GM08714 (cell line): ENCODE measurements around the gene G6PC2.

ENCODE experiments used
- H3K4me3 ChIP-seq: fragments of 200-500 bp; sonication (Bioruptor generic); 2 replicates; pipeline ENCODE4 v1.5.1; 2014; ENCODE audit warnings: mild to moderate bottlenecking, low read length, inconsistent platforms
- ZNF274 ChIP-seq: IDR thresholded peaks from 2 replicates; pipeline ENCODE4 v1.6.1; 2012; ENCODE audit warnings: mild to moderate bottlenecking, low read depth, low read length

The G6PC2 gene

DNA sequence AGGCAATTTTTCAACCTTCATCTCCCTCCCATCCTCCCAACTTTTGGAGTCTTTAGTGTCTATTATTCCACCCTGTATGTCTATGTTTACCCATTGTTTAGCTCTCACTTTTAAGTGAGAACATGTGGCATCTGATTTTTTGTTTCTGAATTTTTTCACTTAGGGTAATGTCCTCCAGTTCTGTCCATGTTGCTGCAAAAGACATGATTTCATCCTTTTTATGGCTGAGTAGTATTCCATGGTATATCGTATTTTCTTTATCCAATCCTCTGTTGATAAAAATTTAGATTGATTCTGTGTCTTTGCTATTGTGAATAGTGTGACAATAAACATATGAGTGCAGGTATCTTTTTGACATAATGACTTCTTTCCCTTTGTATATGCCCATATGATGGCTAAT, 48.2 kb downstream of the G6PC2 start:
- H3K4me3 ChIP-seq: no peak overlapping the region
- no peak for TF ChIP-seq ZNF274

DNA sequence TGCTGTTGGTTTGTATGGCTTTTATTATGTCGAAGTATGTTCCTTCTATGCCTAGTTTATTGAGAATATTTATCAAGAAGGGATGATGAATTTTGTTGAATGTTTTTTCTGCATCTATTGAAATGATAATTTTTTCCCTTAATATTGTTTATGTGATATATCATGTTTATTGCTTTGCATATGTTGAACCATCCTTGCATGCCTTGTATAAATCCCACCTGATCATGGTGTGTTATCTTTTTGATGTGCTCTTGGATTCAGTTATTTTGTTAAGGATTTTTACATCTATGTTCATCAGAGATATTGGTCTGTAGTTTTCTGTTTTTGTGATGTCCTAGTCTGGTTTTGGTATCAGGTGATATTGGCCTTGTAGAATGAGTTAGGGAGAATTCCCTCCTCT, 50.8 kb downstream of the G6PC2 start:
- H3K4me3 ChIP-seq: no peak overlapping the region
- TF ChIP-seq ZNF274: no peak

DNA sequence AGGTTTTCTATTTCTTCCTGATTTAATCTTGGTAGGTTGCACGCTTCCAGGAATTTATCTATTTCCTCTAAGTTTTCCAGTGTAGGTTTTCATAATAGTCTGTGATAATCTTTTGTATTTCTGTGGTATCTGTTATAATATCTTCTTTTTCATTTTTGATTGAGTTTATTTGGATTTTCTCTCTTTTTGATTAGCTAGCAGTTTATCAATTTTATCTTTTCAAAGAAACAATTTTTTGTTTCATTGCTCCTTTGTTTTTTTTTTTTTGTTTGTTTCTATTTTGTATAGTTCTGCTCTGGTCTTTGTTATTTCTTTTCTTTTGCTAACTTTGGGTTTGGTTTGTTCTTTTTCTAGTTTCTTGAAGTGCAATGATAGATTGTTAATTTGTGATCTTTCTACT, 51.3 kb downstream of the G6PC2 start:
- H3K4me3 ChIP-seq: no peak overlapping the region
- no peak for TF ChIP-seq ZNF274

DNA sequence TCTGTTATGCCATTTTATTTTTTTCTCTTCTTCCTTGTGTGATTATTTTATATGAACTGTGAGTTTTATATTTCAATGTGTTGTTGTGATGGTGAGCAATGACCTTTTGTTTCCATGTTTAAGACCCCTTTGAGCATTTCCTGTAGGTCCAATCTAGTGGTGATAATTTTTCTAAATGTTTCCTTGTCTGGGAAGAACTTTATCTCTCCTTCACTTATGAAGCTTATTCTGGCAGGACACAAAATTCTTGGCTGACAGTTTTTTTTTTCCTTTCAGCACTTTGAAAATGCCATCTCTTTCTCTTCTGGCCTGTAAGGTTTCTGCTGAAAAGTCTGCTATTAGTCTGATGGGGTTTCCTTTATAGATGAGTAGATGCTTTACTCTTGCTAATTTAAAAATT, 53.2 kb downstream of the G6PC2 start:
- no peak for TF ChIP-seq ZNF274
- no peak overlapping the region for H3K4me3 ChIP-seq

DNA sequence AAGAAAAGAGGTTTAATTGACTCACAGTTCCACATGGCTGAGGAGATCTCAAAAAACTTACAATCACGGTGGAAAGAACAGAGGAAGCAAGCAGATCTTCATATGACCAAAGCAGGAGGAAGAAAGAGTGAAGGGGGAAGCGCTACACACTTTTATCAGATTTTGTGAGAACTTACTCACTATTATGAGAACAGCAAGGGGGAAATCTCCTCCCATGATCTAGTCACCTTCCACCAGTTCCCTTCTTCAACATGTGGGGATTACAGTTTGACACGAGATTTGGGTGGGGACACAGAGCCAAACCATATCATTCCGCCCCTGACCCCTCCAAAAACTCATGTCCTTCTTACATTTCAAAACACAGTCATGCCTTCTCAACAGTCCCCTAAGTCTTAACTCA, 54.2 kb downstream of the G6PC2 start:
- TF ChIP-seq ZNF274: no peak
- no peak overlapping the region for H3K4me3 ChIP-seq

DNA sequence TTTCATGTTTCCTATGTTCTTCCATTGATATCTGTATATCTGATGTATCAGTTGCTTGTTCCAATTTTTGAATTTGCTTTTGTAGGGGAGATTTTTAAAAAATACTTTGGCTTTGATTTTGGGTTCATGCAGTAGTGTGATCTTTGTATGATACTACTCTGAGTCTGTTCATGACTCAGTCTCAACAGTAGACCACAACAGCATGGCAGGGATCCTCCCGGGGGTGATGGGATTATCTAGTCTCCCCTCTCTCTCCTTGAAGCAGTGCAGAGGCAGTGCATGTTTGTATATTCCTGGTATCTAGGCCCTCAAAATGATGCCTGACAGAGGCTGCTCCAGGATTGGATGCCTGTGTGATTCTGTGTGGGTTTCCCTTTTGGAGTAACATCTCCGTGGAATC, 55.3 kb downstream of the G6PC2 start:
- TF ChIP-seq ZNF274: no peak
- no peak overlapping the region for H3K4me3 ChIP-seq
